AG04449 (cell line): Measurements from ENCODE around the gene DOCK4.

Experiments used
- CTCF ChIA-PET: fragments of 350-600 bp; formaldehyde crosslinking; extraction: SDS; loops from one replicate; lab custom pipeline; 2021; ENCODE audit warnings: antibody characterized with exemption; lab: Yijun Ruan, JAX
- POLR2A ChIA-PET: fragments of 400-600, 350-600 bp; formaldehyde crosslinking; extraction: SDS; loops from one replicate; lab custom pipeline; 2020; ENCODE audit warnings: antibody characterized with exemption, inconsistent platforms; lab: Yijun Ruan, JAX
- DNase-seq: peaks from one replicate; pipeline ENCODE4 v3.0.0-alpha.2; 2010; ENCODE audit warnings: low read depth, low spot score
- H3K4me3 ChIP-seq: 2 replicates; pipeline ENCODE4 v1.5.1; 2011; ENCODE audit warnings: low read depth, mild to moderate bottlenecking, control low read depth, low read length
- CTCF ChIP-seq: IDR thresholded peaks from one replicate; pipeline ENCODE4 v1.5.1; 2011; ENCODE audit warnings: mild to moderate bottlenecking, moderate library complexity, low read length, control low read depth, inconsistent platforms; ENCODE audit not compliant: insufficient read depth; ENCODE audit errors: missing control alignments

DOCK4 gene

GRCh38 chr7:112233048-112233697 is 27.0 kb upstream of the DOCK4 start:
- no peak for TF ChIP-seq CTCF
- DNase-seq = no peak
- H3K4me3 ChIP-seq = no peak overlapping the region
- POLR2A ChIA-PET = no interaction called here
- CTCF ChIA-PET = no interaction called here

GRCh38 chr7:112232212-112232978 is 26.2 kb upstream of the DOCK4 start:
- POLR2A ChIA-PET = interaction anchor here (0.5 kb wide), 1 partner anchor 27 kb away, joined by 3 read pairs; no protein-coding TSS in a partner anchor
- H3K4me3 ChIP-seq = no peak overlapping the region
- TF ChIP-seq CTCF = no peak
- CTCF ChIA-PET = no interaction called here
- DNase-seq = no peak

- ChIA-PET CTCF (no interaction called here), POLR2A (no interaction called here)
- no peak overlapping the region for H3K4me3 ChIP-seq
- TF ChIP-seq CTCF = no peak
- DNase-seq = no peak
These were observed 22.4 kb upstream of the DOCK4 start for GRCh38 chr7:112228632-112229031.

- no peak for DNase-seq
- ChIA-PET POLR2A (no interaction called here), CTCF (no interaction called here)
- TF ChIP-seq CTCF = no peak
- H3K4me3 ChIP-seq = no peak overlapping the region
These were observed 20.6 kb upstream of the DOCK4 start for GRCh38 chr7:112226701-112227276.

- CTCF ChIA-PET = interaction anchor here (1.4 kb wide), 1 partner anchor 18 kb away, joined by 3 read pairs; no protein-coding TSS in a partner anchor
- no peak for DNase-seq
- POLR2A ChIA-PET = no interaction called here
- H3K4me3 ChIP-seq = no peak overlapping the region
- TF ChIP-seq CTCF = no peak
These were observed 18.8 kb upstream of the DOCK4 start for GRCh38 chr7:112225006-112225405.

- ChIA-PET CTCF (interaction anchor here (0.8 to 1.4 kb wide), 2 partner anchors 9 to 17 kb away, joined by 3 read pairs; no protein-coding TSS in a partner anchor), POLR2A (no interaction called here)
- TF ChIP-seq CTCF = no peak
- DNase-seq = no peak
- H3K4me3 ChIP-seq = no peak overlapping the region
These were observed 18.0 kb upstream of the DOCK4 start for GRCh38 chr7:112224186-112224585.
